Mesenchymal stem cell (in vitro differentiated cells and primary cell): ENCODE results near the gene EGLN3.

ENCODE experiments used
- DNase-seq: peaks from one replicate; pipeline ENCODE4 v3.0.0-alpha.2; 2013
- H2AFZ ChIP-seq: one replicate; pipeline ENCODE4 v1.6.1; 2013; ENCODE audit warnings: low read depth, mild to moderate bottlenecking, control low read depth, inconsistent platforms, low read length, moderate library complexity
- H2AK5ac ChIP-seq: 2 replicates; pipeline ENCODE4 v1.6.1; 2013; ENCODE audit warnings: low read length, moderate library complexity, mild to moderate bottlenecking, inconsistent platforms; ENCODE audit not compliant: severe bottlenecking
- H2BK120ac ChIP-seq: one replicate; pipeline ENCODE4 v1.6.1; 2013; ENCODE audit warnings: low read depth, mild to moderate bottlenecking, inconsistent platforms, low read length, moderate library complexity
- H2BK12ac ChIP-seq, 2 experiments: one replicate each; pipeline ENCODE4 v1.6.1; 2013; ENCODE audit warnings: inconsistent platforms in 2 of 2, low read length in 2 of 2, mild to moderate bottlenecking in 2 of 2, moderate library complexity in 2 of 2, control low read depth in 1 of 2
- H2BK15ac ChIP-seq: one replicate; pipeline ENCODE4 v1.6.1; 2013; ENCODE audit warnings: mild to moderate bottlenecking, low read depth, inconsistent platforms; ENCODE audit not compliant: poor library complexity, severe bottlenecking
- H2BK5ac ChIP-seq: 2 replicates; pipeline ENCODE4 v1.6.1; 2013; ENCODE audit warnings: low read depth, mild to moderate bottlenecking, low read length, control low read depth, inconsistent platforms; ENCODE audit not compliant: poor library complexity, severe bottlenecking
- H3K14ac ChIP-seq, 2 experiments: one replicate each; pipeline ENCODE4 v1.6.1; 2013; ENCODE audit warnings: inconsistent platforms in 2 of 2, low read length in 2 of 2, control low read depth in 1 of 2, mild to moderate bottlenecking in 1 of 2, moderate library complexity in 1 of 2
- H3K18ac ChIP-seq, 2 experiments: one replicate each; pipeline ENCODE4 v1.6.1; 2013; ENCODE audit warnings: inconsistent platforms in 2 of 2, low read length in 2 of 2, control low read depth in 1 of 2, low read depth in 1 of 2, mild to moderate bottlenecking in 1 of 2
- H3K23ac ChIP-seq, 2 experiments: one replicate each; pipeline ENCODE4 v1.6.1; 2013; ENCODE audit warnings: inconsistent platforms in 2 of 2, low read length in 2 of 2, mild to moderate bottlenecking in 2 of 2, moderate library complexity in 2 of 2, control low read depth in 1 of 2
- H3K27ac ChIP-seq: 2 replicates; pipeline ENCODE4 v1.5.1; 2013; ENCODE audit warnings: mild to moderate bottlenecking, moderate library complexity, low read length, control low read depth, inconsistent platforms; ENCODE audit not compliant: poor library complexity, severe bottlenecking
- H3K27me3 ChIP-seq, 2 experiments: 2 replicates each; pipeline versions ENCODE4 v1.6.1 to v1.7.0; 2013; ENCODE audit warnings: low read length in 2 of 2, mild to moderate bottlenecking in 2 of 2, moderate library complexity in 2 of 2, control low read depth in 1 of 2, inconsistent platforms in 1 of 2; ENCODE audit not compliant: control insufficient read depth in 1 of 2, insufficient read depth in 1 of 2
- H3K36me3 ChIP-seq, 2 experiments: 2 replicates each; pipeline versions ENCODE4 v1.6.1 to v1.7.0; 2013; ENCODE audit warnings: low read length in 2 of 2, control low read depth in 1 of 2, inconsistent platforms in 1 of 2, low read depth in 1 of 2, mild to moderate bottlenecking in 1 of 2; ENCODE audit not compliant: insufficient read depth in 2 of 2, control insufficient read depth in 1 of 2
- H3K4ac ChIP-seq, 2 experiments: one replicate each; pipeline ENCODE4 v1.6.1; 2013; ENCODE audit warnings: inconsistent platforms in 2 of 2, low read length in 2 of 2, mild to moderate bottlenecking in 2 of 2, moderate library complexity in 2 of 2, control low read depth in 1 of 2, low read depth in 1 of 2
- H3K4me1 ChIP-seq: 2 replicates; pipeline ENCODE4 v1.6.1; 2013; ENCODE audit warnings: low read depth, low read length, control low read depth; ENCODE audit not compliant: control insufficient read depth, insufficient read depth
- H3K4me2 ChIP-seq: 2 replicates; pipeline ENCODE4 v1.6.1; 2013; ENCODE audit warnings: low read length, mild to moderate bottlenecking, inconsistent platforms; ENCODE audit not compliant: poor library complexity, severe bottlenecking
- H3K4me3 ChIP-seq, 2 experiments: 2 replicates each; pipeline versions ENCODE4 v1.5.1 to v1.7.0; 2013; ENCODE audit warnings: low read length in 2 of 2, mild to moderate bottlenecking in 2 of 2, control low read depth in 1 of 2, low read depth in 1 of 2; ENCODE audit not compliant: insufficient read depth in 1 of 2
- H3K79me1 ChIP-seq: replicated peaks from 2 replicates; pipeline ENCODE4 v1.6.1; 2013; ENCODE audit warnings: mild to moderate bottlenecking, control low read depth, low read length, inconsistent platforms; ENCODE audit not compliant: poor library complexity, severe bottlenecking
- H3K9ac ChIP-seq: 2 replicates; pipeline ENCODE4 v1.7.0; 2013; ENCODE audit warnings: mild to moderate bottlenecking, low read length, moderate library complexity
- H3K9me3 ChIP-seq: 2 replicates; pipeline ENCODE4 v1.7.0; 2013; ENCODE audit warnings: mild to moderate bottlenecking, low read length; ENCODE audit not compliant: control insufficient read depth
- H4K8ac ChIP-seq: one replicate; pipeline ENCODE4 v1.6.1; 2013; ENCODE audit warnings: inconsistent platforms, mild to moderate bottlenecking, low read length, moderate library complexity
- H4K91ac ChIP-seq: one replicate; pipeline ENCODE4 v1.6.1; 2013; ENCODE audit warnings: mild to moderate bottlenecking, low read length, inconsistent platforms
- WGBS: methylation state at CpG from one replicate; pipeline ENCODE4 v1.1.7; 2013; ENCODE audit warnings: mixed read lengths; 5-methylcytosine and 5-hydroxymethylcytosine counted together

Gene EGLN3

GRCh38 chr14:33925946-33926345 is 24.9 kb downstream of the EGLN3 start:
- no peak overlapping the region for H3K4me2 ChIP-seq

GRCh38 chr14:33925235-33925634 is 25.6 kb downstream of the EGLN3 start:
- DNase-seq, result no peak
- Histone ChIP-seq H2AFZ (no peak overlapping the region), H2BK5ac (no peak overlapping the region), H3K4me1 (no peaks in the 10 kb centered on the region), H3K27me3 (no peaks in the 10 kb centered on the region), H3K27ac (no peak overlapping the region), H4K8ac (no peak overlapping the region), H3K23ac (no peak overlapping the region), H3K4me3 (no peak overlapping the region), H3K9ac (no peak overlapping the region), H2BK120ac (no peak overlapping the region), H3K4ac (no peak overlapping the region), H2BK12ac (no peak overlapping the region), H3K14ac (no peak overlapping the region), H3K36me3 (no peaks in the 10 kb centered on the region), H3K4me2 (no peak overlapping the region), H4K91ac (no peak overlapping the region), H2BK15ac (no peak overlapping the region), H3K18ac (no peak overlapping the region), H3K9me3 (no peaks in the 10 kb centered on the region), H3K79me1 (no peaks in the 10 kb centered on the region), H2AK5ac (no peak overlapping the region)
- whole genome bisulfite sequencing, result 87% methylated on average over 3 of the region's 3 CpGs

More at GRCh38 chr14:33925946-33926345, 24.9 kb downstream of the EGLN3 start:
- Histone ChIP-seq H4K91ac (no peak overlapping the region), H2BK15ac (no peak overlapping the region), H3K4me3 (no peak overlapping the region), H3K23ac (no peak overlapping the region), H3K9ac (no peak overlapping the region), H2BK12ac (no peak overlapping the region), H3K79me1 (no peaks in the 10 kb centered on the region), H3K9me3 (no peaks in the 10 kb centered on the region), H4K8ac (no peak overlapping the region), H2BK5ac (no peak overlapping the region), H3K4me1 (no peaks in the 10 kb centered on the region), H3K27ac (no peak overlapping the region), H2AK5ac (no peak overlapping the region), H3K14ac (no peak overlapping the region), H3K27me3 (no peaks in the 10 kb centered on the region), H2AFZ (no peak overlapping the region), H2BK120ac (no peak overlapping the region), H3K36me3 (no peaks in the 10 kb centered on the region), H3K4ac (no peak overlapping the region), H3K18ac (no peak overlapping the region)
- no peak for DNase-seq

GRCh38 chr14:33924566-33925100 is 26.2 kb downstream of the EGLN3 start:
- no peaks in the 10 kb centered on the region for H3K36me3 ChIP-seq
- H3K27ac ChIP-seq, result no peak overlapping the region
- no peak overlapping the region for H2BK15ac ChIP-seq
- H2AK5ac ChIP-seq, result no peak overlapping the region
- no peak for DNase-seq
- no peak overlapping the region for H3K9ac ChIP-seq
- no peak overlapping the region for H3K14ac ChIP-seq
- no peak overlapping the region for H3K4me2 ChIP-seq
- 100% methylated on average over 2 of the region's 3 CpGs for WGBS
- no peaks in the 10 kb centered on the region for H3K9me3 ChIP-seq
- no peaks in the 10 kb centered on the region for H3K4me1 ChIP-seq
- H2AFZ ChIP-seq, result no peak overlapping the region
- no peaks in the 10 kb centered on the region for H3K79me1 ChIP-seq
- H3K4ac ChIP-seq, result no peak overlapping the region
- H3K4me3 ChIP-seq, result no peak overlapping the region
- H2BK5ac ChIP-seq, result no peak overlapping the region
- H4K91ac ChIP-seq, result no peak overlapping the region
- H4K8ac ChIP-seq, result no peak overlapping the region
- no peak overlapping the region for H2BK120ac ChIP-seq
- H3K23ac ChIP-seq, result no peak overlapping the region
- no peaks in the 10 kb centered on the region for H3K27me3 ChIP-seq
- H2BK12ac ChIP-seq, result no peak overlapping the region
- H3K18ac ChIP-seq, result no peak overlapping the region

GRCh38 chr14:33922125-33922524 is 28.7 kb downstream of the EGLN3 start:
- no peak overlapping the region for H4K8ac ChIP-seq
- no peak overlapping the region for H4K91ac ChIP-seq
- 97% methylated on average over 4 of the region's 4 CpGs for WGBS
- H3K27me3 ChIP-seq, result no peaks in the 10 kb centered on the region
- no peak overlapping the region for H2BK120ac ChIP-seq
- H3K4me3 ChIP-seq, result no peak overlapping the region
- H3K18ac ChIP-seq, result no peak overlapping the region
- no peak overlapping the region for H2AK5ac ChIP-seq
- no peak overlapping the region for H3K4me2 ChIP-seq
- H3K23ac ChIP-seq, result no peak overlapping the region
- H2AFZ ChIP-seq, result no peak overlapping the region
- no peak overlapping the region for H3K14ac ChIP-seq
- peaks cover 2% of the 10 kb centered on the region for H3K4me1 ChIP-seq
- no peak overlapping the region for H2BK15ac ChIP-seq
- no peak overlapping the region for H3K9ac ChIP-seq
- H3K9me3 ChIP-seq, result no peaks in the 10 kb centered on the region
- no peaks in the 10 kb centered on the region for H3K79me1 ChIP-seq
- H2BK5ac ChIP-seq, result no peak overlapping the region
- no peak overlapping the region for H2BK12ac ChIP-seq
- no peak for DNase-seq
- H3K36me3 ChIP-seq, result no peaks in the 10 kb centered on the region
- H3K27ac ChIP-seq, result no peak overlapping the region
- no peak overlapping the region for H3K4ac ChIP-seq
